GM23338 (cell line): ENCODE data around the gene OR2L2. TPM values are rescaled to one million over a fixed set of nuclear protein-coding genes. Genes with fewer than 3 reads are reported as not detected.

Source experiments
- ATAC-seq: fragments of 200-7000 bp; cut with Tn5 transposase; 3 replicates; pipeline ENCODE4 v1.9.1; 2020
- DNase-seq: peaks from one replicate; pipeline ENCODE4 v3.0.0-alpha.2; 2015; ENCODE audit warnings: low spot score
- H2AFZ ChIP-seq: fragments of 200-600 bp; sonication (generic); 2 replicates; pipeline ENCODE4 v1.8.0; 2016; ENCODE audit warnings: antibody characterized with exemption, mild to moderate bottlenecking, moderate library complexity
- H3F3A ChIP-seq: fragments of 200-600 bp; sonication (generic); replicated peaks from 2 replicates; pipeline ENCODE4 v1.8.0; 2017; ENCODE audit warnings: antibody characterized with exemption, mixed run types, low read depth
- H3K27ac ChIP-seq: fragments of 200-600 bp; sonication (generic); 2 replicates; pipeline ENCODE4 v1.6.1; 2016; ENCODE audit warnings: low read depth
- H3K27me3 ChIP-seq: fragments of 200-600 bp; sonication (generic); 2 replicates; pipeline ENCODE4 v1.8.0; 2016; ENCODE audit warnings: mild to moderate bottlenecking, mixed run types, moderate library complexity; ENCODE audit not compliant: insufficient read depth
- H3K36me3 ChIP-seq: fragments of 200-600 bp; sonication (generic); 2 replicates; pipeline ENCODE4 v1.8.0; 2016; ENCODE audit warnings: mild to moderate bottlenecking; ENCODE audit not compliant: insufficient read depth
- H3K4me1 ChIP-seq: fragments of 200-600 bp; sonication (generic); 2 replicates; pipeline ENCODE4 v1.8.0; 2016; ENCODE audit warnings: mild to moderate bottlenecking, moderate library complexity; ENCODE audit not compliant: insufficient read depth
- H3K4me2 ChIP-seq: fragments of 200-600 bp; sonication (generic); 2 replicates; pipeline ENCODE4 v1.7.1; 2017; ENCODE audit warnings: mixed run types
- H3K4me3 ChIP-seq: fragments of 200-600 bp; sonication (generic); 2 replicates; pipeline ENCODE4 v1.6.1; 2016; ENCODE audit warnings: mixed run types
- H3K79me2 ChIP-seq: fragments of 200-600 bp; sonication (generic); replicated peaks from 2 replicates; pipeline ENCODE4 v1.8.0; 2017; ENCODE audit warnings: mild to moderate bottlenecking; ENCODE audit not compliant: insufficient read depth
- H3K9me2 ChIP-seq: fragments of 200-600 bp; sonication (generic); 2 replicates; pipeline ENCODE4 v1.8.0; 2017; ENCODE audit not compliant: insufficient read depth
- H4K20me1 ChIP-seq: fragments of 200-600 bp; sonication (generic); replicated peaks from 2 replicates; pipeline ENCODE4 v1.8.0; 2017; ENCODE audit warnings: mild to moderate bottlenecking; ENCODE audit not compliant: insufficient read depth
- H3K27ac Mint-ChIP-seq: 2 replicates; pipeline ENCODE4 v1.8.0; 2020; ENCODE audit warnings: inconsistent platforms, mild to moderate bottlenecking, moderate library complexity, mixed read lengths
- H3K27me3 Mint-ChIP-seq: 3 replicates; pipeline ENCODE4 v1.8.0; 2022; ENCODE audit warnings: low read depth, mild to moderate bottlenecking, moderate library complexity, mixed read lengths, inconsistent platforms; ENCODE audit not compliant: insufficient read depth, poor library complexity
- H3K36me3 Mint-ChIP-seq: 3 replicates; pipeline ENCODE4 v1.8.0; 2021; ENCODE audit warnings: low read depth, mild to moderate bottlenecking, inconsistent platforms, moderate library complexity, mixed read lengths
- H3K4me1 Mint-ChIP-seq: 3 replicates; pipeline ENCODE4 v1.8.0; 2020; ENCODE audit warnings: mild to moderate bottlenecking, inconsistent platforms, mixed read lengths
- H3K4me3 Mint-ChIP-seq: 3 replicates; pipeline ENCODE4 v1.8.0; 2021; ENCODE audit warnings: moderate library complexity, mild to moderate bottlenecking, inconsistent platforms, mixed read lengths
- H3K9me3 Mint-ChIP-seq: 3 replicates; pipeline ENCODE4 v1.8.0; 2020; ENCODE audit warnings: moderate library complexity, mild to moderate bottlenecking, inconsistent platforms, mixed read lengths
- CREB1 ChIP-seq: fragments of 250-450 bp; sonication (Bioruptor Pico); IDR thresholded peaks from 2 replicates; pipeline ENCODE4 v1.5.0; 2020; ENCODE audit warnings: low read depth, mild to moderate bottlenecking, moderate library complexity
- EZH2 ChIP-seq: fragments of 200-600 bp; sonication (generic); IDR thresholded peaks from one replicate; pipeline ENCODE4 v1.8.0; 2017; ENCODE audit warnings: antibody characterized with exemption, mild to moderate bottlenecking, low read depth; ENCODE audit not compliant: unreplicated experiment
- JUNB ChIP-seq: IDR thresholded peaks from one replicate; pipeline ENCODE4 v1.6.1; 2016; ENCODE audit warnings: antibody characterized with exemption; ENCODE audit not compliant: unreplicated experiment
- NANOG ChIP-seq: IDR thresholded peaks from 2 replicates; pipeline ENCODE4 v1.6.1; 2016; ENCODE audit warnings: antibody characterized with exemption, borderline replicate concordance
- STAT1 ChIP-seq: IDR thresholded peaks from one replicate; pipeline ENCODE4 v1.6.1; 2016; ENCODE audit warnings: antibody characterized with exemption; ENCODE audit not compliant: unreplicated experiment
- ZNF331 ChIP-seq: fragments of 250-450 bp; sonication (Bioruptor Pico); IDR thresholded peaks from 2 replicates; pipeline ENCODE4 v1.5.0; 2020; ENCODE audit warnings: low read depth, mild to moderate bottlenecking, moderate library complexity
- polyA plus RNA-seq: library from polyadenylated mRNA; unstranded; fragments of >200 nt; fragmentation: Nextera tagmentation; extraction: Ambion mirVana; gene quantifications from 2 replicates; pipeline ENCODE4 v1.2.1, GENCODE V29; 2016
- total RNA-seq: library from RNA; depleted of rRNA; stranded (reverse); fragments of >200 nt; shearing (Covaris generic); gene quantifications from 2 replicates; pipeline ENCODE4 v1.2.3, GENCODE V29; 2014
- TF ChIP-seq, protein P1 (sequence below), 2 experiments: fragments of 200-600 bp in 1 of 2; sonication (generic) in 1 of 2; conservative IDR thresholded peaks; 2 replicates each; pipeline versions ENCODE4 v1.5.1 to v1.6.1; 2016 to 2017; ENCODE audit warnings: antibody characterized with exemption in 2 of 2, low read depth in 2 of 2, mild to moderate bottlenecking in 2 of 2, moderate library complexity in 1 of 2
- TF ChIP-seq, protein P2 (sequence below): fragments of 250-450 bp; sonication (Bioruptor Pico); IDR thresholded peaks from 2 replicates; pipeline ENCODE4 v1.5.0; 2020; ENCODE audit warnings: mild to moderate bottlenecking, moderate library complexity
- TF ChIP-seq, protein P3 (sequence below): IDR thresholded peaks from 2 replicates; pipeline ENCODE4 v1.6.1; 2016; ENCODE audit warnings: antibody characterized with exemption
- TF ChIP-seq, protein P4 (sequence below): IDR thresholded peaks from one replicate; pipeline ENCODE4 v1.6.1; 2018; ENCODE audit warnings: antibody characterized with exemption; ENCODE audit not compliant: unreplicated experiment

Gene OR2L2
- total and polyA plus RNA-seq, 2 experiments from 2014 or later, result 0.06 to 0.07 TPM

DNA sequence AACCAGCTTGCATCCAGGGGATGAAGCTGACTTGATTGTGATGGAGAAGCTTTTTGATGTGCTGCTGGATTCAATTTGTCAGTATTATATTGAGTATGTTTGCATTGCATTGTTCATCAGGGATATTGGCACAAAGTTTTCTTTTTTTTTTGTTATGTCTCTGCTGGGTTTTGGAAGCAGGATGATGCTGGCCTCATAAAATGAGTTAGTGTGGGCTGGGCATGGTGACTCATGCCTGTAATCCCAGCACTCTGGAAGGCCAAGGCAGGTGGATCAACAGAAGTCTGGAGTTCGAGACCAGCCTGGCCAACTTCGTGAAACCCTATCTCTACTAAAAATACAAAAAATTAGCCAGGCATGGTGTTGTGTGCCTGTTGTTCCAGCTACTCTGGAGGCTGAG lies 25.4 kb downstream of the OR2L2 start:
- Mint-ChIP-seq H3K4me3 (no peak overlapping the region), H3K9me3 (peaks cover 76% of the 10 kb centered on the region), H3K27ac (no peak overlapping the region), H3K36me3 (peaks cover 35% of the 10 kb centered on the region), H3K4me1 (no peaks in the 10 kb centered on the region), H3K27me3 (no peaks in the 10 kb centered on the region)
- H3K9me2 ChIP-seq, result no peaks in the 10 kb centered on the region
- peaks cover 13% of the 10 kb centered on the region; the same call in 1 of the 2 replicates for H3K36me3 ChIP-seq
- H3K4me2 ChIP-seq, result no peak overlapping the region
- DNase-seq (no peak), ATAC-seq (no peak)
- no peak overlapping the region for H3K4me3 ChIP-seq
- no peak overlapping the region for H2AFZ ChIP-seq
- H4K20me1 ChIP-seq, result no peaks in the 10 kb centered on the region
- no peak for TF ChIP-seq ZNF331
- TF ChIP-seq, protein P1, sequence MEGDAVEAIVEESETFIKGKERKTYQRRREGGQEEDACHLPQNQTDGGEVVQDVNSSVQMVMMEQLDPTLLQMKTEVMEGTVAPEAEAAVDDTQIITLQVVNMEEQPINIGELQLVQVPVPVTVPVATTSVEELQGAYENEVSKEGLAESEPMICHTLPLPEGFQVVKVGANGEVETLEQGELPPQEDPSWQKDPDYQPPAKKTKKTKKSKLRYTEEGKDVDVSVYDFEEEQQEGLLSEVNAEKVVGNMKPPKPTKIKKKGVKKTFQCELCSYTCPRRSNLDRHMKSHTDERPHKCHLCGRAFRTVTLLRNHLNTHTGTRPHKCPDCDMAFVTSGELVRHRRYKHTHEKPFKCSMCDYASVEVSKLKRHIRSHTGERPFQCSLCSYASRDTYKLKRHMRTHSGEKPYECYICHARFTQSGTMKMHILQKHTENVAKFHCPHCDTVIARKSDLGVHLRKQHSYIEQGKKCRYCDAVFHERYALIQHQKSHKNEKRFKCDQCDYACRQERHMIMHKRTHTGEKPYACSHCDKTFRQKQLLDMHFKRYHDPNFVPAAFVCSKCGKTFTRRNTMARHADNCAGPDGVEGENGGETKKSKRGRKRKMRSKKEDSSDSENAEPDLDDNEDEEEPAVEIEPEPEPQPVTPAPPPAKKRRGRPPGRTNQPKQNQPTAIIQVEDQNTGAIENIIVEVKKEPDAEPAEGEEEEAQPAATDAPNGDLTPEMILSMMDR (conservative IDR thresholded peaks at IDR 0.05; ENCODE audit: low read depth in 2 of 2), result no peak
- TF ChIP-seq, protein P2, sequence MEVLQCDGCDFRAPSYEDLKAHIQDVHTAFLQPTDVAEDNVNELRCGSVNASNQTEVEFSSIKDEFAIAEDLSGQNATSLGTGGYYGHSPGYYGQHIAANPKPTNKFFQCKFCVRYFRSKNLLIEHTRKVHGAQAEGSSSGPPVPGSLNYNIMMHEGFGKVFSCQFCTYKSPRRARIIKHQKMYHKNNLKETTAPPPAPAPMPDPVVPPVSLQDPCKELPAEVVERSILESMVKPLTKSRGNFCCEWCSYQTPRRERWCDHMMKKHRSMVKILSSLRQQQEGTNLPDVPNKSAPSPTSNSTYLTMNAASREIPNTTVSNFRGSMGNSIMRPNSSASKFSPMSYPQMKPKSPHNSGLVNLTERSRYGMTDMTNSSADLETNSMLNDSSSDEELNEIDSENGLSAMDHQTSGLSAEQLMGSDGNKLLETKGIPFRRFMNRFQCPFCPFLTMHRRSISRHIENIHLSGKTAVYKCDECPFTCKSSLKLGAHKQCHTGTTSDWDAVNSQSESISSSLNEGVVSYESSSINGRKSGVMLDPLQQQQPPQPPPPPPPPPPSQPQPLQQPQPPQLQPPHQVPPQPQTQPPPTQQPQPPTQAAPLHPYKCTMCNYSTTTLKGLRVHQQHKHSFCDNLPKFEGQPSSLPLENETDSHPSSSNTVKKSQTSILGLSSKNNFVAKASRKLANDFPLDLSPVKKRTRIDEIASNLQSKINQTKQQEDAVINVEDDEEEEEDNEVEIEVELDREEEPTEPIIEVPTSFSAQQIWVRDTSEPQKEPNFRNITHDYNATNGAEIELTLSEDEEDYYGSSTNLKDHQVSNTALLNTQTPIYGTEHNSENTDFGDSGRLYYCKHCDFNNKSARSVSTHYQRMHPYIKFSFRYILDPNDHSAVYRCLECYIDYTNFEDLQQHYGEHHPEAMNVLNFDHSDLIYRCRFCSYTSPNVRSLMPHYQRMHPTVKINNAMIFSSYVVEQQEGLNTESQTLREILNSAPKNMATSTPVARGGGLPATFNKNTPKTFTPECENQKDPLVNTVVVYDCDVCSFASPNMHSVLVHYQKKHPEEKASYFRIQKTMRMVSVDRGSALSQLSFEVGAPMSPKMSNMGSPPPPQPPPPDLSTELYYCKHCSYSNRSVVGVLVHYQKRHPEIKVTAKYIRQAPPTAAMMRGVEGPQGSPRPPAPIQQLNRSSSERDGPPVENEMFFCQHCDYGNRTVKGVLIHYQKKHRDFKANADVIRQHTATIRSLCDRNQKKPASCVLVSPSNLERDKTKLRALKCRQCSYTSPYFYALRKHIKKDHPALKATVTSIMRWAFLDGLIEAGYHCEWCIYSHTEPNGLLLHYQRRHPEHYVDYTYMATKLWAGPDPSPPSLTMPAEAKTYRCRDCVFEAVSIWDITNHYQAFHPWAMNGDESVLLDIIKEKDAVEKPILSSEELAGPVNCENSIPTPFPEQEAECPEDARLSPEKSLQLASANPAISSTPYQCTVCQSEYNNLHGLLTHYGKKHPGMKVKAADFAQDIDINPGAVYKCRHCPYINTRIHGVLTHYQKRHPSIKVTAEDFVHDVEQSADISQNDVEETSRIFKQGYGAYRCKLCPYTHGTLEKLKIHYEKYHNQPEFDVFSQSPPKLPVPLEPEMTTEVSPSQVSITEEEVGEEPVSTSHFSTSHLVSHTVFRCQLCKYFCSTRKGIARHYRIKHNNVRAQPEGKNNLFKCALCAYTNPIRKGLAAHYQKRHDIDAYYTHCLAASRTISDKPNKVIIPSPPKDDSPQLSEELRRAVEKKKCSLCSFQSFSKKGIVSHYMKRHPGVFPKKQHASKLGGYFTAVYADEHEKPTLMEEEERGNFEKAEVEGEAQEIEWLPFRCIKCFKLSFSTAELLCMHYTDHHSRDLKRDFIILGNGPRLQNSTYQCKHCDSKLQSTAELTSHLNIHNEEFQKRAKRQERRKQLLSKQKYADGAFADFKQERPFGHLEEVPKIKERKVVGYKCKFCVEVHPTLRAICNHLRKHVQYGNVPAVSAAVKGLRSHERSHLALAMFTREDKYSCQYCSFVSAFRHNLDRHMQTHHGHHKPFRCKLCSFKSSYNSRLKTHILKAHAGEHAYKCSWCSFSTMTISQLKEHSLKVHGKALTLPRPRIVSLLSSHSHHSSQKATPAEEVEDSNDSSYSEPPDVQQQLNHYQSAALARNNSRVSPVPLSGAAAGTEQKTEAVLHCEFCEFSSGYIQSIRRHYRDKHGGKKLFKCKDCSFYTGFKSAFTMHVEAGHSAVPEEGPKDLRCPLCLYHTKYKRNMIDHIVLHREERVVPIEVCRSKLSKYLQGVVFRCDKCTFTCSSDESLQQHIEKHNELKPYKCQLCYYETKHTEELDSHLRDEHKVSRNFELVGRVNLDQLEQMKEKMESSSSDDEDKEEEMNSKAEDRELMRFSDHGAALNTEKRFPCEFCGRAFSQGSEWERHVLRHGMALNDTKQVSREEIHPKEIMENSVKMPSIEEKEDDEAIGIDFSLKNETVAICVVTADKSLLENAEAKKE (CRISPR knock-in tag), result no peak
- no peak for TF ChIP-seq CREB1
- TF ChIP-seq, protein P3, sequence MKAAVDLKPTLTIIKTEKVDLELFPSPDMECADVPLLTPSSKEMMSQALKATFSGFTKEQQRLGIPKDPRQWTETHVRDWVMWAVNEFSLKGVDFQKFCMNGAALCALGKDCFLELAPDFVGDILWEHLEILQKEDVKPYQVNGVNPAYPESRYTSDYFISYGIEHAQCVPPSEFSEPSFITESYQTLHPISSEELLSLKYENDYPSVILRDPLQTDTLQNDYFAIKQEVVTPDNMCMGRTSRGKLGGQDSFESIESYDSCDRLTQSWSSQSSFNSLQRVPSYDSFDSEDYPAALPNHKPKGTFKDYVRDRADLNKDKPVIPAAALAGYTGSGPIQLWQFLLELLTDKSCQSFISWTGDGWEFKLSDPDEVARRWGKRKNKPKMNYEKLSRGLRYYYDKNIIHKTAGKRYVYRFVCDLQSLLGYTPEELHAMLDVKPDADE, result no peak
- no peak for TF ChIP-seq EZH2
- no peak for TF ChIP-seq JUNB
- no peak for TF ChIP-seq STAT1
- TF ChIP-seq, protein P4, sequence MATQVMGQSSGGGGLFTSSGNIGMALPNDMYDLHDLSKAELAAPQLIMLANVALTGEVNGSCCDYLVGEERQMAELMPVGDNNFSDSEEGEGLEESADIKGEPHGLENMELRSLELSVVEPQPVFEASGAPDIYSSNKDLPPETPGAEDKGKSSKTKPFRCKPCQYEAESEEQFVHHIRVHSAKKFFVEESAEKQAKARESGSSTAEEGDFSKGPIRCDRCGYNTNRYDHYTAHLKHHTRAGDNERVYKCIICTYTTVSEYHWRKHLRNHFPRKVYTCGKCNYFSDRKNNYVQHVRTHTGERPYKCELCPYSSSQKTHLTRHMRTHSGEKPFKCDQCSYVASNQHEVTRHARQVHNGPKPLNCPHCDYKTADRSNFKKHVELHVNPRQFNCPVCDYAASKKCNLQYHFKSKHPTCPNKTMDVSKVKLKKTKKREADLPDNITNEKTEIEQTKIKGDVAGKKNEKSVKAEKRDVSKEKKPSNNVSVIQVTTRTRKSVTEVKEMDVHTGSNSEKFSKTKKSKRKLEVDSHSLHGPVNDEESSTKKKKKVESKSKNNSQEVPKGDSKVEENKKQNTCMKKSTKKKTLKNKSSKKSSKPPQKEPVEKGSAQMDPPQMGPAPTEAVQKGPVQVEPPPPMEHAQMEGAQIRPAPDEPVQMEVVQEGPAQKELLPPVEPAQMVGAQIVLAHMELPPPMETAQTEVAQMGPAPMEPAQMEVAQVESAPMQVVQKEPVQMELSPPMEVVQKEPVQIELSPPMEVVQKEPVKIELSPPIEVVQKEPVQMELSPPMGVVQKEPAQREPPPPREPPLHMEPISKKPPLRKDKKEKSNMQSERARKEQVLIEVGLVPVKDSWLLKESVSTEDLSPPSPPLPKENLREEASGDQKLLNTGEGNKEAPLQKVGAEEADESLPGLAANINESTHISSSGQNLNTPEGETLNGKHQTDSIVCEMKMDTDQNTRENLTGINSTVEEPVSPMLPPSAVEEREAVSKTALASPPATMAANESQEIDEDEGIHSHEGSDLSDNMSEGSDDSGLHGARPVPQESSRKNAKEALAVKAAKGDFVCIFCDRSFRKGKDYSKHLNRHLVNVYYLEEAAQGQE, result no peak
- TF ChIP-seq NANOG, result no peak
- no peaks in the 10 kb centered on the region for H3F3A ChIP-seq
- no peak overlapping the region for H3K27ac ChIP-seq
- no peaks in the 10 kb centered on the region for H3K27me3 ChIP-seq
- H3K79me2 ChIP-seq, result no peaks in the 10 kb centered on the region
- H3K4me1 ChIP-seq, result no peaks in the 10 kb centered on the region
